ENCODE data around the gene ABTB2.

GRCh38 chr11:34341096-34341495, 16.7 kb downstream of the ABTB2 start:
- TF ChIP-seq EZH2phosphoT487 (IDR thresholded peaks at IDR 0.05; ENCODE audit: insufficient read depth, low read depth) (no peak), EZH2 (IDR thresholded peaks at IDR 0.05; ENCODE audit: insufficient read depth, poor library complexity, severe bottlenecking) (no peak)

All from GM23248 (cell line).